ENCODE data around the gene MCUB. TPM values are rescaled to one million over a fixed set of nuclear protein-coding genes. Genes with fewer than 3 reads are reported as not detected.

The MCUB gene
- total RNA-seq, 1 donor: 22.8 TPM

- no peak for DNase-seq (ENCODE audit: insufficient read length, low spot score, missing footprints)
These were observed 105.9 kb downstream of the MCUB start for GRCh38 chr4:109665783-109666485.

GRCh38 chr4:109671350-109671749 lies 111.3 kb downstream of the MCUB start:
- TF ChIP-seq CTCF (IDR thresholded peaks at IDR 0.05; ENCODE audit: extremely low read depth, low read depth, low read length): no peak
- Histone ChIP-seq H3K27me3 (ENCODE audit: insufficient read depth, low read length) (no peaks in the 10 kb centered on the region), H3K4me1 (ENCODE audit: insufficient read depth, low read length) (no peaks in the 10 kb centered on the region), H3K9me3 (ENCODE audit: low read depth, low read length) (no peaks in the 10 kb centered on the region), H4K20me1 (ENCODE audit: insufficient read depth, low read length) (no peaks in the 10 kb centered on the region), H2AFZ (ENCODE audit: low read length) (no peak overlapping the region), H3K4me2 (ENCODE audit: insufficient read depth, low read length) (no peak overlapping the region), H3K27ac (ENCODE audit: low read depth, low read length) (no peak overlapping the region), H3K79me2 (ENCODE audit: insufficient read depth, low read length) (no peaks in the 10 kb centered on the region), H3K4me3 (ENCODE audit: insufficient read depth, low read length) (no peak overlapping the region), H3K36me3 (ENCODE audit: insufficient read depth, low read length) (no peaks in the 10 kb centered on the region)
- no peak for DNase-seq (ENCODE audit: insufficient read length, low spot score, missing footprints)

More at GRCh38 chr4:109665783-109666485, 105.9 kb downstream of the MCUB start:
- Histone ChIP-seq H3K36me3 (ENCODE audit: insufficient read depth, low read length) (no peaks in the 10 kb centered on the region), H3K4me3 (ENCODE audit: insufficient read depth, low read length) (no peak overlapping the region), H3K27me3 (ENCODE audit: insufficient read depth, low read length) (no peaks in the 10 kb centered on the region), H2AFZ (ENCODE audit: low read length) (no peak overlapping the region), H3K79me2 (ENCODE audit: insufficient read depth, low read length) (no peaks in the 10 kb centered on the region), H3K27ac (ENCODE audit: low read depth, low read length) (no peak overlapping the region), H4K20me1 (ENCODE audit: insufficient read depth, low read length) (no peaks in the 10 kb centered on the region), H3K4me2 (ENCODE audit: insufficient read depth, low read length) (no peak overlapping the region), H3K4me1 (ENCODE audit: insufficient read depth, low read length) (no peaks in the 10 kb centered on the region), H3K9me3 (ENCODE audit: low read depth, low read length) (no peaks in the 10 kb centered on the region)
- no peak for TF ChIP-seq CTCF (IDR thresholded peaks at IDR 0.05; ENCODE audit: extremely low read depth, low read depth, low read length)

DNA sequence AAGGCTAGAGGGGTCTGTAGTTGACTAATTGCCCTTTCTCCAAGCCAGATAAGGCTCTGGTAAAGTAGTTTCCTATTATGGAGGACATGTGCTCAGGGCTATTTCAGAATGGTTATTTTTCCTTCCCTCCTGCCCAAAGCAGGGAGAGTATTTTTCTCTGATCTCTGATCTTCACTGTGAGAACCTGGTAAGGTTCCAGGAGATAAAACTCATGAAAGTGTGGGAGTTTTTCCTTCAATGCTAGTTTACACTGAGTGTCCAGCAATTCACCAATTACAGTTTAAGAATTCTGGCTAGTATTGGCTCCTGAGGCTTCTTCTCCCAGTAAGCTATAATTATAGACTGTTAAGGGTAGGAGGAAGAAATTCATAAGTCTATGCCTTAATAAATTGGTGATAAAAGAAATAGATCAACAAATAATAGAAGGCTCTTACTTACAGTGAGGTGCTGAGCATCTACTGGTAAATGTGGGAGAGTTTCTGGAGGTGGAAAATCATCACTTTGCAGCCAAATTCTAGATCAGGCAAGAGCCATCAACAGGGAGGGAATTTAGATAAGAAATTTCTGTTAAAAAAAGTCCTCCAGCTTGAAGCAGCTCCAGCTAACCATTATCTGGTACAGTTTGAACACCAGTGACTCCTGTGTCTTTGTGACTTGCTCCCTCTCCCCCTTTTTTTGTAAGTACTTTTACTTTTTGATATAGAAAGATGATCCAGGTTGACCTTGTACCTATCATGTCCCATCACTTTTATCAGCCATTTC lies 112.3 kb downstream of the MCUB start:
- Histone ChIP-seq H3K4me3 (ENCODE audit: insufficient read depth, low read length) (no peak overlapping the region), H3K27me3 (ENCODE audit: insufficient read depth, low read length) (no peaks in the 10 kb centered on the region), H2AFZ (ENCODE audit: low read length) (no peak overlapping the region), H3K9me3 (ENCODE audit: low read depth, low read length) (no peaks in the 10 kb centered on the region), H3K4me2 (ENCODE audit: insufficient read depth, low read length) (no peak overlapping the region), H4K20me1 (ENCODE audit: insufficient read depth, low read length) (no peaks in the 10 kb centered on the region), H3K27ac (ENCODE audit: low read depth, low read length) (no peak overlapping the region), H3K4me1 (ENCODE audit: insufficient read depth, low read length) (no peaks in the 10 kb centered on the region), H3K36me3 (ENCODE audit: insufficient read depth, low read length) (no peaks in the 10 kb centered on the region), H3K79me2 (ENCODE audit: insufficient read depth, low read length) (no peaks in the 10 kb centered on the region)
- TF ChIP-seq CTCF (IDR thresholded peaks at IDR 0.05; ENCODE audit: extremely low read depth, low read depth, low read length): no peak
- no peak for DNase-seq (ENCODE audit: insufficient read length, low spot score, missing footprints)

DNA sequence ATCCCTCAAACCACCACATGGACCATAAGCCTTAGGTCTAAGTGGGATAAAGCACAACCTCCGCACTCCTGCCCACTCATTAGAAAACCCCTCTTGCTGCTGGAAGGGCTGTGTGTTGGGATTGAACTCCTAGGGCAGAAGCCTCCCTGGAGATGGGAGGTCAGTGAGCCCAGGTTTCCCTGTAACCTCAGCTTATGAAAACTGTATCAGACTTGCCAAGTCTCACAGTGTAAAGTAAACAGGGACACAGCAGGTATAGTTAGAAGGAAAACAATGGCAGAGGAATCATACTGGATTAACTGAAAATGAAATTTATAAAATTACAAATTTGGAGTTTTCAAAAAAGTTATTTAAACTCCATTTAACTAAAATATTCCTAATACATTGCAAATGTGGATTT lies 113.3 kb downstream of the MCUB start:
- Histone ChIP-seq H3K27ac (ENCODE audit: low read depth, low read length) (no peak overlapping the region), H3K4me3 (ENCODE audit: insufficient read depth, low read length) (no peak overlapping the region), H3K79me2 (ENCODE audit: insufficient read depth, low read length) (no peaks in the 10 kb centered on the region), H4K20me1 (ENCODE audit: insufficient read depth, low read length) (no peaks in the 10 kb centered on the region), H2AFZ (ENCODE audit: low read length) (no peak overlapping the region), H3K27me3 (ENCODE audit: insufficient read depth, low read length) (no peaks in the 10 kb centered on the region), H3K36me3 (ENCODE audit: insufficient read depth, low read length) (no peaks in the 10 kb centered on the region), H3K4me2 (ENCODE audit: insufficient read depth, low read length) (no peak overlapping the region), H3K9me3 (ENCODE audit: low read depth, low read length) (no peaks in the 10 kb centered on the region), H3K4me1 (ENCODE audit: insufficient read depth, low read length) (no peaks in the 10 kb centered on the region)
- no peak for TF ChIP-seq CTCF (IDR thresholded peaks at IDR 0.05; ENCODE audit: extremely low read depth, low read depth, low read length)
- DNase-seq (ENCODE audit: insufficient read length, low spot score, missing footprints): no peak

All from osteoblast (primary cell).